Brain pericyte (primary cell): ENCODE data around the gene UGP2.
"Not testable (repeated sequence)": the region's sequence is repeated elsewhere in the genome, so short reads cannot be mapped to it uniquely, and the experiment has no call there.

Source experiments
- DNase-seq: peaks from one replicate; pipeline ENCODE4 v3.0.0-alpha.2; 2012; ENCODE audit warnings: low read depth, low spot score

The UGP2 gene

GRCh38 chr2:63893163-63893562 is 51.5 kb downstream of the UGP2 start:
- no peak for DNase-seq

- no peak for DNase-seq
These were observed 52.5 kb downstream of the UGP2 start for GRCh38 chr2:63894167-63894566.

- DNase-seq: no peak
These were observed 57.1 kb downstream of the UGP2 start for GRCh38 chr2:63898839-63899238.

- no peak for DNase-seq
These were observed 57.9 kb downstream of the UGP2 start for GRCh38 chr2:63899639-63900038.

- DNase-seq: no peak
These were observed 60.5 kb downstream of the UGP2 start for GRCh38 chr2:63902149-63902548.

- DNase-seq: no peak
These were observed 61.3 kb downstream of the UGP2 start for GRCh38 chr2:63903003-63903402.

GRCh38 chr2:63914311-63914710 is 72.6 kb downstream of the UGP2 start:
- DNase-seq: no peak

- DNase-seq: no peak
These were observed 85.1 kb downstream of the UGP2 start for GRCh38 chr2:63926815-63927214.

- DNase-seq: not testable (repeated sequence)
These were observed 90.4 kb downstream of the UGP2 start for GRCh38 chr2:63932104-63932503.
